ENCODE measurements around the gene TMPRSS11B. TPM values are rescaled to one million over a fixed set of nuclear protein-coding genes. Genes with fewer than 3 reads are reported as not detected.

TMPRSS11B gene
- total RNA-seq, 1 donor from 2014 or later: not detected

DNA sequence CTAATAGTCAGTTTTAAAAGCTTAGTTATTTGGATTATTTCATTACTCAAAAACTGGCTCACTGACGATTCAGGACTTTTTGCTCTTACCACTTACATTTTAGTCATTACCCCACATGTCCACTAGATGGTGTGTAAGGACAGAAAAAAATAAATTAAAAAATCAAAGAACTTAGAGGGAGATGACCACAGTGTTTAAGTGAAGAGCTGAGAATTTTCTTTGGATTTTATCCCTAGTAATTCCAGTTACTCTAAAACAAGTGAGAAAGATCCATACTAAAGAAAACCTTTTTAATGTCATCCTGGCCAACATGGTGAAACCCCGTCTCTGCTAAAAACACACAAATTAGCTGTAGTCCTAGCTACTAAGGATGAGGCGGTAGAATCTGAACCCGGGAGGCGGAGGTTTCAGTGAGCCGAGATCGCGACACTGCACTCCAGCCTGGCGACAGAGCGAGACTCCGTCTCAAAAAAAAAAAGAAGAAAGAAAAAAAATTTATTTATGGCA is 26.4 kb upstream of the TMPRSS11B start:
- Mint-ChIP-seq H3K4me1 (ENCODE audit: low read depth) (peaks cover 16% of the 10 kb centered on the region), H3K36me3 (ENCODE audit: insufficient read depth) (peaks cover 7% of the 10 kb centered on the region), H3K4me3 (ENCODE audit: low read depth) (peak overlapping the region; percentile 75), H3K9me3 (ENCODE audit: low read depth) (peaks cover 26% of the 10 kb centered on the region), H3K27me3 (no peaks in the 10 kb centered on the region), H3K27ac (peak overlapping the region; percentile 88)
- no peak for DNase-seq (ENCODE audit: low spot score, unreplicated experiment)
- TF ChIP-seq, protein P1, sequence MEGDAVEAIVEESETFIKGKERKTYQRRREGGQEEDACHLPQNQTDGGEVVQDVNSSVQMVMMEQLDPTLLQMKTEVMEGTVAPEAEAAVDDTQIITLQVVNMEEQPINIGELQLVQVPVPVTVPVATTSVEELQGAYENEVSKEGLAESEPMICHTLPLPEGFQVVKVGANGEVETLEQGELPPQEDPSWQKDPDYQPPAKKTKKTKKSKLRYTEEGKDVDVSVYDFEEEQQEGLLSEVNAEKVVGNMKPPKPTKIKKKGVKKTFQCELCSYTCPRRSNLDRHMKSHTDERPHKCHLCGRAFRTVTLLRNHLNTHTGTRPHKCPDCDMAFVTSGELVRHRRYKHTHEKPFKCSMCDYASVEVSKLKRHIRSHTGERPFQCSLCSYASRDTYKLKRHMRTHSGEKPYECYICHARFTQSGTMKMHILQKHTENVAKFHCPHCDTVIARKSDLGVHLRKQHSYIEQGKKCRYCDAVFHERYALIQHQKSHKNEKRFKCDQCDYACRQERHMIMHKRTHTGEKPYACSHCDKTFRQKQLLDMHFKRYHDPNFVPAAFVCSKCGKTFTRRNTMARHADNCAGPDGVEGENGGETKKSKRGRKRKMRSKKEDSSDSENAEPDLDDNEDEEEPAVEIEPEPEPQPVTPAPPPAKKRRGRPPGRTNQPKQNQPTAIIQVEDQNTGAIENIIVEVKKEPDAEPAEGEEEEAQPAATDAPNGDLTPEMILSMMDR (IDR thresholded peaks at IDR 0.05; ENCODE audit: unreplicated experiment): peak; percentile 77

- H3K9me3 Mint-ChIP-seq (ENCODE audit: low read depth): peaks cover 24% of the 10 kb centered on the region
- no peak for DNase-seq (ENCODE audit: low spot score, unreplicated experiment)
- TF ChIP-seq, protein P1 (IDR thresholded peaks at IDR 0.05; ENCODE audit: unreplicated experiment): no peak
- H3K4me3 Mint-ChIP-seq (ENCODE audit: low read depth): no peak overlapping the region
- peaks cover 8% of the 10 kb centered on the region for H3K36me3 Mint-ChIP-seq (ENCODE audit: insufficient read depth)
- H3K27ac Mint-ChIP-seq: no peak overlapping the region
- peaks cover 7% of the 10 kb centered on the region for H3K4me1 Mint-ChIP-seq (ENCODE audit: low read depth)
- H3K27me3 Mint-ChIP-seq: no peaks in the 10 kb centered on the region
These were observed 22.0 kb upstream of the TMPRSS11B start for GRCh38 chr4:68267433-68267944.

DNA sequence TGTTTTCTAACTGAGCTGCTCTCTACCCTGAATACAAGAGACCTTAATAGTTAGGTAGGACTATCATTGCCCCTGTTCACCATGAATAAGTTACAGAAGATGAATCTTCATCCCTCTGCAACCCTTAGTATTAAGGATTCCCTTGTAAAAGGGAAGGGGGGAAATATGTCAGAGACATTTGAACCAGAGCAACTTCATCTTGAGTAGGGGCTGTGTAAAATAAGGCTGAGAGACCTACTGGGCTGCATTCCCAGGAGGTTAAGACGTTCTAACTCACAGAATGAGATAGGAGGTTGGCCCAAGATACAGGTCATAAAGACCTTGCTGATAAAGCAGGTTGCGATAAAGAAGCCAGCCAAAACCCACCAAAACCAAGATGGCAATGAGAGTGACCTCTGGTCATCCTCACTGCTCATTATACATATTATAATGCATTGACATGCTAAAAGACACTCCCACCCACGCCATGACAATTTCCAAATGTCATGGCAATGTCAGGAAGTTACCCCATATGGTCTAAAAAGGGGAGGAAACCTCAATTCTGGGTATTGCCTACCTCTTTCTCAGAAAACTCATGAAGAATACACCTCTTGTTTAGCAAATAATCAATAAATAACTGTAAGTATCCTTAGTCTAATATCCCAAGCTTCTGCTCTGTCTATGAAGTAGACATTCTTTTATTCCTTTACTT is 19.5 kb upstream of the TMPRSS11B start:
- TF ChIP-seq, protein P1 (IDR thresholded peaks at IDR 0.05; ENCODE audit: unreplicated experiment): no peak
- no peaks in the 10 kb centered on the region for H3K27me3 Mint-ChIP-seq
- no peak overlapping the region for H3K4me3 Mint-ChIP-seq (ENCODE audit: low read depth)
- no peak for DNase-seq (ENCODE audit: low spot score, unreplicated experiment)
- H3K4me1 Mint-ChIP-seq (ENCODE audit: low read depth): no peaks in the 10 kb centered on the region
- peaks cover 1% of the 10 kb centered on the region for H3K36me3 Mint-ChIP-seq (ENCODE audit: insufficient read depth)
- no peak overlapping the region for H3K27ac Mint-ChIP-seq
- H3K9me3 Mint-ChIP-seq (ENCODE audit: low read depth): peaks cover 17% of the 10 kb centered on the region

GRCh38 chr4:68259191-68259590 is 13.7 kb upstream of the TMPRSS11B start:
- Mint-ChIP-seq H3K4me1 (ENCODE audit: low read depth) (no peaks in the 10 kb centered on the region), H3K9me3 (ENCODE audit: low read depth) (peaks cover 5% of the 10 kb centered on the region), H3K36me3 (ENCODE audit: insufficient read depth) (peaks cover 1% of the 10 kb centered on the region), H3K4me3 (ENCODE audit: low read depth) (no peak overlapping the region), H3K27me3 (no peaks in the 10 kb centered on the region), H3K27ac (no peak overlapping the region)
- TF ChIP-seq, protein P1 (IDR thresholded peaks at IDR 0.05; ENCODE audit: unreplicated experiment): no peak
- DNase-seq (ENCODE audit: low spot score, unreplicated experiment): no peak

GRCh38 chr4:68257719-68258118 is 12.2 kb upstream of the TMPRSS11B start:
- DNase-seq (ENCODE audit: low spot score, unreplicated experiment): no peak
- H3K27me3 Mint-ChIP-seq: no peaks in the 10 kb centered on the region
- H3K36me3 Mint-ChIP-seq (ENCODE audit: insufficient read depth): no peaks in the 10 kb centered on the region
- TF ChIP-seq, protein P1 (IDR thresholded peaks at IDR 0.05; ENCODE audit: unreplicated experiment): no peak
- no peak overlapping the region for H3K27ac Mint-ChIP-seq
- H3K4me1 Mint-ChIP-seq (ENCODE audit: low read depth): no peaks in the 10 kb centered on the region
- no peak overlapping the region for H3K4me3 Mint-ChIP-seq (ENCODE audit: low read depth)
- no peaks in the 10 kb centered on the region for H3K9me3 Mint-ChIP-seq (ENCODE audit: low read depth)

Data from progenitor cell of endocrine pancreas (in vitro differentiated cells).